Measurements from ENCODE around the gene OTOG. TPM values are rescaled to one million over a fixed set of nuclear protein-coding genes. Genes with fewer than 3 reads are reported as not detected.

OTOG gene
- total and polyA plus RNA-seq, 9 donors, result not detected

DNA sequence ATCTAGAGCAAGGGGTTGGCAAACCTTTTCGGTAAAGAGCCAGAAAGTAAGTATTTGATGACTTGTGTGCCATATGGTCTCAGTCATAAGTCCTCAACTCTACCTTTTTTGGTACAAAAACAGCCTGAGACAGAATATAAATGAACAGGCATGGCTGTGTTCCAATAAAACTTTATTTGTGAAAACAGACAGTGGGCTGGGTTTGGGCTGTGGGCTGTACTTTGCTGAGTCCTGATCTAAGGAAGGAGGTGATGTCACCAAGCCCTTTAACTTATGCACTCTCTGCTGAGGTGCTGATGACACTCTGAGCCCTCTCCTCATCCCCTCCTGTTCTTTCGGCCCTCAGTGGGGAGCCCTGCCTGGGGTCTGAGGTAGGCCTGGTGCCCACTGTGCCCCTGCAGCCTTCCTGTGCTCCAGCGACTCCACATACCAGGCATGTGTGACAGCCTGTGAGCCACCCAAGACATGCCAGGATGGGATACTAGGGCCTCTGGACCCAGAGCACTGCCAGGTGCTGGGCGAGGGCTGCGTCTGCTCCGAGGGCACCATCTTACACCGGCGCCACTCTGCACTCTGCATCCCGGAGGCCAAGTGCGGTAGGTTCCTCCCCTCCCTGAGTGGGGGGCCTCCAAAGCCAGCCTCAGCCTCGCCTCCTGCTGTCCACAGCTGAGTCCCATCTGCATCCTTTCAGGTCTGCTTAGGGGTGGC is 86.4 kb downstream of the OTOG start:
- no peak overlapping the region for H3K27ac ChIP-seq
- H3K4me1 ChIP-seq (ENCODE audit: insufficient read depth), result no peaks in the 10 kb centered on the region
- TF ChIP-seq POLR2A (IDR thresholded peaks at IDR 0.05), result no peak
- TF ChIP-seq EP300 (IDR thresholded peaks at IDR 0.05), result no peak
- no peak for TF ChIP-seq CTCF (IDR thresholded peaks at IDR 0.05)
- intact Hi-C loops (cut with DNase I), result no loop called here
- H3K36me3 ChIP-seq, result no peaks in the 10 kb centered on the region
- 86 to 88% (median 87%) methylated on average over 11 of the region's 11 CpGs for WGBS, 3 donors
- H3K27me3 ChIP-seq, result no peaks in the 10 kb centered on the region
- H3K4me3 ChIP-seq, result no peak overlapping the region
- DNase-seq, result no peak
- H3K9me3 ChIP-seq, result no peaks in the 10 kb centered on the region

DNA sequence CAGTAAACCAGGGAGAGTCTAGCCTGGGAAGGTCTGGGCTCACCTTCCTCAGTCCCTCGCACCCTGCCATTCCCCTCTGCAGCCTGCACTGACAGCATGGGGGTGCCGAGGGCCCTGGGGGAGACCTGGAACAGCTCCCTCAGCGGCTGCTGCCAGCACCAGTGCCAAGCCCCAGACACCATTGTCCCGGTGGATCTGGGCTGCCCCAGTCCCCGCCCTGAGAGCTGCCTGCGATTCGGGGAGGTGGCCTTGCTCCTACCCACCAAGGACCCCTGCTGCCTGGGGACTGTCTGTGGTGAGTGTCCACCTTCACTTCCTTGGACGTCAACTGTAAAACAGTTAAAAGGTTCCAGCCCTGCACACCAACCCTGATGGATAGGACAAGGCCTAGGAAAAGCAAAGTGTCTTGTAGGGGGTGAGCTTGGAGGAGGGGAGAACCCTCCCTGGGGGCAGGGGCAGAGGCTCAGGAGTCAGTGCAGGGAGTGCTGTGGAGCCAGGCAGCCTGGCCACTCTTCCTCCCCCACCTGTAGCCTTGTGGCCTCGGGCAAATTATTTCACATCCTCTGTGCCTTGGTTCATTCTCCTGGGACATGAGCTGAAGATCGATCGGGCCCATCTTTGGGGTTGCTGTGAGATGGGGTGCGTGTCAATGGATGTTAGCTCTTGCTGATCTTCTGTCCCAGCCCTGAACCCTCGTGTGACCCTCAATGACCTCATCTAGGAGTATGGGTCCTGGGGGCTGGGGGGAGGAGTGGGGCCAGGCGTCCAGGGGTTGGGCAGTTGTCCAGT is 87.1 kb downstream of the OTOG start:
- WGBS, 3 donors, result 64 to 75% (median 72%) methylated on average over 14 of the region's 14 CpGs
- DNase-seq, result no peak
- Histone ChIP-seq H3K9me3 (no peaks in the 10 kb centered on the region), H3K4me1 (ENCODE audit: insufficient read depth) (no peaks in the 10 kb centered on the region), H3K27ac (no peak overlapping the region), H3K4me3 (no peak overlapping the region), H3K27me3 (no peaks in the 10 kb centered on the region), H3K36me3 (no peaks in the 10 kb centered on the region)
- no peak for TF ChIP-seq EP300 (IDR thresholded peaks at IDR 0.05)
- intact Hi-C loops (cut with DNase I), result no loop called here

DNA sequence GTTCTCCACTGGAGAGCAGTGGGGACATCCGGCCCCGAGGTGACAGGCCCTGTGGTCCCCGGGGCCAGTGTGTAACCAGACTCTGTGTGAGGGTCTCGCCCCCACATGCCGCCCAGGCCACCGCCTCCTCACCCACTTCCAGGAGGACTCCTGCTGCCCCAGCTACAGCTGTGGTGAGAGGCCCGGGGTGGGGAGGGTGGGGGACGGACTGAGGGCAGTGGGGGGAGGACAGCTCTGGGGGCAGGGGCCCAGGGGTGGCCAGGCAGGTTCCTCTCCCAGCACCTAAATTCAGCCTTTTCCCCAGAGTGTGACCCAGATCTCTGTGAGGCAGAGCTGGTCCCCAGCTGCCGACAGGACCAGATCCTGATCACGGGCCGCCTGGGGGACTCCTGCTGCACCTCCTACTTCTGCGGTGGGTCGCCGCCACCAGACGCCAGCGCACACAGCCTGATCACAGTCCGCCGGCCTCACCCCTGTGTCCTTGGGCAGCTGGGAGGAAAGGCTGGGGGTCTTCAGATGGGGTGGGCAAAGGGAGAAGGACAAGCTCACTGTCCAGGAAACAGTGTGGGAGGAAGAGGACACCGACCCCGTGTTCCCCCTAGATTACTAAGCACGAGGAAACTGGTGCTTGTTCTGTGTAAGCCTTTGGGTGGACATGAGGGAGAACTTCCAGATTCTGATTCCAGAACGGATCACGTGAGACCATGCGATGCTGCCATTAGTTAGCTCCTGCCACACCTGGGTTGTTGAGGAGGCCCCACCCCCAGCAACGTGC is 87.9 kb downstream of the OTOG start:
- Histone ChIP-seq H3K9me3 (no peaks in the 10 kb centered on the region), H3K4me1 (ENCODE audit: insufficient read depth) (no peaks in the 10 kb centered on the region), H3K27ac (no peak overlapping the region), H3K27me3 (no peaks in the 10 kb centered on the region), H3K36me3 (no peaks in the 10 kb centered on the region), H3K4me3 (no peak overlapping the region)
- whole genome bisulfite sequencing, 3 donors, result 68 to 81% (median 72%) methylated on average over 23 to 25 of the region's 25 CpGs
- intact Hi-C loops (cut with DNase I), result no loop called here
- no peak for DNase-seq
- TF ChIP-seq POLR2A (IDR thresholded peaks at IDR 0.05), result no peak
- no peak for TF ChIP-seq CTCF (IDR thresholded peaks at IDR 0.05)
- no peak for TF ChIP-seq EP300 (IDR thresholded peaks at IDR 0.05)

DNA sequence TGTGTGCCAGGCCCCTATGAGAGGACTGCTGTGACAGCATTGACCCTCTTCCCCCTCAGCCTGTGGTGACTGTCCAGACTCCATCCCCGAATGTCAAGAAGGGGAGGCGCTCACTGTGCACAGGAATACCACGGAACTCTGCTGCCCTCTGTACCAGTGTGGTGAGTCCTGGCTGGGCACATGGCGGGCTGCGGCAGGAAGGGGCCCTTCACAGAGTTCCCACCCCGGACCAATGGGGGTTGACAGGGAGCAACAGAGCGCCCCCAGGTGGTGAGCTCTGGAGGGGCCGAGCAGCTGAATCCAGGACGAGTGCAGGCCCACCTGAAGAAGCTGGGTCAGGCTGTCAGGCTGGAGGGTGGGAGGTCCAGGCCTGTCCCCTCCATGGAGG is 88.5 kb downstream of the OTOG start:
- 75 to 79% (median 76%) methylated on average over 9 of the region's 9 CpGs for WGBS, 3 donors
- intact Hi-C loops (cut with DNase I), result no loop called here

More for the DNA sequence above, 88.5 kb downstream of the OTOG start:
- H3K9me3 ChIP-seq, result no peaks in the 10 kb centered on the region
- H3K4me1 ChIP-seq (ENCODE audit: insufficient read depth), result no peaks in the 10 kb centered on the region
- no peak overlapping the region for H3K27ac ChIP-seq
- no peaks in the 10 kb centered on the region for H3K36me3 ChIP-seq
- H3K4me3 ChIP-seq, result no peak overlapping the region
- TF ChIP-seq EP300 (IDR thresholded peaks at IDR 0.05), result no peak
- TF ChIP-seq POLR2A (IDR thresholded peaks at IDR 0.05), result no peak
- no peak for TF ChIP-seq CTCF (IDR thresholded peaks at IDR 0.05)
- H3K27me3 ChIP-seq, result no peaks in the 10 kb centered on the region
- DNase-seq, result no peak

All from ovary (tissue), 9 donors.